NCI-H1930 (cell line): ENCODE measurements around the gene FAM240B.
A peak's percentile ranks its signal among the peaks of the same experiment; 100 is the strongest.

ENCODE experiments used
- DNase-seq, 2 experiments: peaks; one replicate each; lab custom pipeline; 2025; lab: John Stamatoyannopoulos, UW

FAM240B gene

DNA sequence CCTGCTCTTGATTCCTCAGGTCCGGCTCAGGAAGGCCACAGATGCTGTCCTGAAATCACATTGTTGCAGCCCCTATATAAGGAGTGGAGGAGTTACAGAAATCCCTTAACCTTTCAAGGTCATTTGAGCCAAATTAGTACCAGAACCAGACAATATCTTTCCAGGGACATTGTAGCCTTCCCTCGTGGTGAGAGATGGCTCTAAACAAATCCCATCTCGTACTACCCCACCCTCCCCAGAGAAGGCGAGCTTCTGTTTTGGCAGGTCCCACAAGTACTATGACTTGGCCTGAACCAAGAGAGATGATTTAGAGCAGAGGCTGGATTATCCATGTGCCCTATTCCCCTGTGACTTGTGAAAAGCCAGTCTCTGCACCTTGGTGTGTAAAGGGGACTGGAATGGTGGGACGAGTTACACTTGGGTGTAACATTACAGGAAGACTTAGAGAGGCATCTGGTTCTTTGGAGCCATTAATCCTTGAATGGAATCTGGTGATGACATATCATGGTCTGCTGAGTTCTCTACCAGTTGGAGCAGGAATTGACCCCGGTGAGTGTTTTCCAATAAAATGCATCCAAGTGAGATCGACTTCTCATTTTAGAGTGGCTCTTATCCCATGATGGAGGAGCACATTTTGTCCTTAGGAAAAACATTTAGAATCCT, at the start of gene FAM240B:
Gene FAM240B, minus strand, starts transcription at position 51 of the 663 bp plus-strand sequence. CDS start 16,134 bp downstream, outside the sequence.
- DNase-seq: no peak

DNA sequence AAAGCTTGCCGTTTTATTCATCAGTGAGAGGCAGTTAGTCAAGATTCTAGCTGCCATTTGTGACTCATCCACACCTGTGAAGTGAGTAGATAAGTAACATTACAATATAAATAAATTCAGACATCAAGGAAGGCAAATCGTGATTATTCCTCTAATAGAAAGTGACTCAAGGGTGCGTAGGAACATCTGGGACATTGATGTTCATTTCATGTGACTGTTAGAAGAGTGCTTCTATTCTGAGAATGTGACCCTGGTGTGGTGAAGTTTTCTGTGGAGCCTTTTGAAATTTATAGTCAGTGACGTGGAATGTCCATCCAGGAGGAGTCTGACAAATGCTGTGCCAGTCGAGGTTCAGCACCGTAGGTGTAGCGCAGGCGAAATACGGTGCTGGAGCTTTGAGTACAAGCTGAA, 48.4 kb upstream of the FAM240B start:
- no peak for DNase-seq

DNA sequence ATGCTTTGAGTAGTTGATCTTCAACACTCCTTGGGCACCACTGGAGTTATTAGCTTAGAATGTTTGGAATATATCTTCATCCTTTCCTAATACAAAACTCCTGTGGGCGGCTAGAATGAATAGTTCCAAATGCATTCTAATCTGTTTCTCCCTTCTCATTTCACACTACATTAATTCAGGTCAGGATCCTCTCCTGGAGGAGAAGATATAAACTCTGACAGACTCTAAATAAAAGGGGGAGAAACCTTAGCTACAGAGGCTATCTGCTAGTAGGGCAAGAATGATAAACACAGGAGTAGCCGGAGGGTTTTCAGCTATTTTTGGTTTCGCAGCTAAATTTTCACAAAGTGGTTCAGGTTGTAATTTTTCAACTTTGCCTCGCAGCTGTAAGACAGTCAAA, 45.2 kb upstream of the FAM240B start:
- no peak for DNase-seq

DNA sequence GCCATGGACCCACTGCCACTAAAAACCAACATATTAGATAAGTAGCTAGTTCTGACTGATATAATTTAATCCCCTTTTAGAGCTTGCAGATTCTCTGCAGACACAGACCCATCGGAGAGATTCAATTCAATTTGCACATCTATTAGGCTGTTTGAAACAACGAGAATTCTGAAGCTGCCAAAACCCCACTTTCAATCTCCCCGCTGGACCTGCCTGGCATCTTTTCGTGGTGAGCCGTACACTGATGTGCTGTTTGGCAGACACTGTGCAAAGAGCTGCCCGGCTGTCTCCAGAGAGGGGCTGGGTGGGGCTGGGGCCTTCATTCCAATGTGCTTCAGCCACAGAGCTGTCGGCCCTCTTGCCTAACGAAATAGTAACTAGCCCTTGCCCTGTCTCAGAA, 42.1 kb upstream of the FAM240B start:
- no peak for DNase-seq

DNA sequence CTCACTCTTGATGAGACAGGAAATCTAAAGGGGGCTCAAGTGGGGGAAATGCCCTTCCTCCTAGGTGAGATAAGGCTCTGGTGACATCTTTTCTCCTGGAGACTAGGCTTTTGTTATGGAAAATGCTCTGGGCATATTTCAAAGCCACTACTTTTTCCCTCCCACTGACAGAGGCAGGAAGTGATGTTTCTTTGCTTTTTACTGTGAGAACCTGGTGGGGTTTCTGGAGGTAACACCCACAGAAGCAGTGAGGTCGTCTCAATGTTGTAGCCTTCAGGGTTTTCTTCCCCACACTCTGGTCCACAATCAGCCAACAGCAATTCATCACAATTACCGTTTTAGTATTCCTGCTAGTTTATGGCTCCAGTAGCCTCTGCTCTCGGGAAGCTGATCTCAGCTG, 41.4 kb upstream of the FAM240B start:
- no peak for DNase-seq

DNA sequence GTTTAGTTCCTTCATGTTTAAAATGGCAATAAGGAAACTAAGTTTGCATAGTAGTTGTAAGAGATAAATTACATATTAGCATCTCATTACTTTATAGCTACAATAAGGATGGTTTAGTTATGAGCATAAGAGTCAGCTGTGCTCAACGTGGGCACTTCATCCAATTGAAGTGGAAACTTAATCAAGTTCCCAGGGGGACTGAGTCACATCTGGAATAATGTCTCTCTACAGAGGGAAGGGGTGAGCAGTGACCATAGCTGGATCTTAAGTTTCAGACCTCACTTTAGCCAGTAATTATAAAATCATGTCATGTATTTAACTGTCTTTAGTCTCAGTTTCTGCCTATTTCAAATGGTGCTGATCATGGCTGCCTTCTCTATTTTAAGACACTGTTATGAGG, 36.8 kb upstream of the FAM240B start:
- no peak for DNase-seq

DNA sequence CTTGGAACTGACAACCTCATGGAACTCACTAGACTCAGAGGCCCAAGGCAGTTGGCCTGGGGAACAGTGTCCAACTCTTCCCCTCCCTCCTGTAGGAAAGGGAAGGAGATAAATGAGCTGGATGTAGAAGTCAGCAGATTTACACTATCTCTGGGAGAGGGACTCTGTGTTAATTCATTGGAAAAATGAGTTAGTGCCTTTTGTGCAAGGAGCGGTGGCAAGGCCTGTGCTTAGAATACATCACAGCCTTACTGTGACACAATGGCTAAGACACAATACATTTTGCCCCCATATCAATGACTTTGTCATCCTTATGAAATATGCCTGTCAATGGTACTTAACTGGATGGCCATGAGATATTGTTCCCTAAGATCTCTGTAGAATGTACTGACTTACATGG, 28.0 kb upstream of the FAM240B start:
- DNase-seq: no peak

DNA sequence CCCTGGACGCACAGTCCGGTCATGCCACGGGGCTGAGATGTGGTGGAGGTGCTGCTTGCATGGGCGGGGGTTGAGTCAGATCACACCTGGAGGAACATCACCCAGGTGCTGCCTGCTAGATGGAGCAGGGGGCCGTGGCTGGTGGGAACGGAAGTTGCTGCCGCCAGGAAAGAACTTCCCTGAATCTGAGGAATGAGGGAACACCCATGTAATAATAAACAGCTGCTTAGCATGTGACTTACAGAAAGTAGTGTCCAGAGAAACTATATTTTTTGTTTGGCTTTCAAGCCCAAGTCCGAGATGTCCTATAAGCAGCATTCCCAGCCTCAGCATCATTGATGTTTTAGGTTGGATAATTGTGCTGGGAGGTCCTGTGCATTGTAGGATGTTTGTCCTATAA, 27.1 kb upstream of the FAM240B start:
- DNase-seq: no peak

DNA sequence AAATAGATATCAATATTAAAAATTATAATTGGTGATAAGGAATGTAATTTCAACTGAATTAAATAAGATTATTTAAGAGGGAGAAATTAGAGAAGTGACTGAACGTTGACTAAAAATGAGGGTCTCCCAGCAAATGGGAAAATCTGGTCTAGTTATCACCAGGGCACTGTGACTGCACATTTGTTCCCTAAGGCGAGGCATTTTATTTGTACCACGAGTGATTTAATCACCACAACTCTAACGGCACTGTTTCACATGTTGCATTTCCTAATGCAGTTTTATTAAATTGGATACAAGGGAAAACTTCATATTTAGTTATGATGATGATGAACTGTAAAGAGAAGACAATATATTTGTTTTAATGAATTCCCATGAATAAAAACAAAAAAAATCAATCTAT, 26.4 kb upstream of the FAM240B start:
- DNase-seq: no peak

DNA sequence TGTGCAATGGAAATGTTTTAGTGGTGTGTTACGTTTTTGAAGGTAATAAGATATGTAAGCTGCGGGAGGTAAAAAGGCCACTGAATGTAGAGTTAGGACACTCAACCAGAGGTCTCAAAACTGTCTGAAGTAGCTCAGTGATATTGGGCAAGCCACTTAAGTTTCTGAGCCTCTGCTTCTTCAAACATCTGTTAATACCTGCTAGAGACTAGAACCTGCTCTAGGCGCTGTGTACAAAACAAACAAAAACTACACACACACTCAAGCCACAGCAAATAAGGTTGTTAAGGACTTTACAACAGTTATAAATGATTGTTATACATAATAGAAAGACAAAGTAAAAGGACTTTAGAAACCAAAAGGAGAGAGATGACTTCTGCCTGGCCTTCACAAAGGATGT, 24.6 kb upstream of the FAM240B start:
- DNase-seq: no peak

DNA sequence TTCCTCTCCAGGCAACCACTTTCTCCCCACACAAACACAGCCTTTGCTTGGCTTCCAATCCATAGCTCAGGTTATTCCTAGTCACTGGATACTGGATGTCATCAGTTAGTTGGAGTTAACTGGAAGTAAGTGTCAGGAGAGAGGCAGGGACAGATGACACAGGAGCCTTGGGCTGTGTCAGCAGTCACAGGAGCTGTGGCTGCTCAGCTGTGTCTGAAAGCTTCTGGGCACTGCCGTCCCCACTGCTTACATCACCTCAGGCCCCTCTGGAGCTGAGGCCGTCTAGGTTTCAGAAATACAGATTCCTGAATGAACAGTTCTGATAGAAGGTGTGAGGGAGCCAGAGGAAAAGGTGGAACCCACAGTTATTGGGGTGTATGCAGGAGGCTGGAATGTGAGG, 17.3 kb upstream of the FAM240B start:
- DNase-seq: no peak

DNA sequence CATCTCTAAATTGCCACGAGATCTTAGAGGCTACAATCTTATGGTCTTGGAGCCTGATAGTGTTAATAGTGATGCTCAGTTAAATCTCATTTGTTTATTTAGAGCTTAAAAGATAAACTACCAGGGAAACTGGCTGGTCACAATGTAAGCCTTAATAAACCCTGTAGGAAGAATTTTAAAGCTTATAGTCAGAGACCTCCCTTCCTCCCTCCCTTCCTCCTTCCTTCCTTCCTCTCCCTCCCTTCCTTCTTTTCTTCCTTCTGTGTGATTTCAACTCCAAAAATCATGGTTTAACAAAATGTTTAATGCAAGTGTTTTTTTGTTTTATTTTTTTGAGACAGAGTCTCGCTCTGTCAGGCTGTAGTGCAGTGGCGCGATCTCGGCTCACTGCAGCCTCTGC, 14.9 kb upstream of the FAM240B start:
- no peak for DNase-seq

DNA sequence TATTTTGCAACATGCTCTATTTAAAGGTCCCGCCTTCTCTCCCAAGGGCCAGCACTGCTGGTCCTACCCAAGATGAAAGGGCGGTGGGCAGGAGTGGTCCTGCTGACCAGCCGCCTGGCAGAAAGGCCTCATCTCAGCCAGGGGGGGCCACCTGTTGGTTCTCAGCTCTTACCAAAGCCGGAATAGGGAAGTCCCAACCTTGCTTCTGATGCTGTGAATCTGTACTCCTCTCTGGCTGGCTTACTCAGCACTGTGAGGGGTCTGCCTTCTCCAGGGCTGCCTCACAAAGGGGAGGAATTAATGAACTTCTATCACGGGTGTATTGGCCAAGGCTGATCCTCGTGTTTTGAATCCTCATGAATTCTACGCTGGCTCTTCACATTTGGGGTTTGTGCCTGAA, 13.6 kb upstream of the FAM240B start:
- DNase-seq: no peak

DNA sequence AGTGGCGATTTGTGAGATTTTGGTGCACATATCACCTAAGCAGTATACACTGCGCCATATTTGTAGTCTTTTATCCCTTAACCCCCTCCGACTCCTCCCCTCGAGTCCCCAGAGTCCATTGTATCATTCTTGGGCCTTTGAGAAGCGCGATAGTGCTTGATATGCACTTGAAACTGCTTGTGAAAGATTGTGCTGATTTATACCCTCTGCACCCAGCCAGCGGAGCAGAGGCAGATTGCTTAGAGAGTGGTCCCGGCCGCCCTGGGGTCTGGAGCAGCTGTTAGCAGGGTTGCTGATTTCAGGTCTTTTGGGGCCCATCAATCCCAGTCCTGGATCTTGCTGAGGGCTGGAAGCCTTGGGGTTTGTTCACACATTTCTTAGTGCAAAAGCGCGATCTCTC, 13.0 kb upstream of the FAM240B start:
- DNase-seq: no peak

DNA sequence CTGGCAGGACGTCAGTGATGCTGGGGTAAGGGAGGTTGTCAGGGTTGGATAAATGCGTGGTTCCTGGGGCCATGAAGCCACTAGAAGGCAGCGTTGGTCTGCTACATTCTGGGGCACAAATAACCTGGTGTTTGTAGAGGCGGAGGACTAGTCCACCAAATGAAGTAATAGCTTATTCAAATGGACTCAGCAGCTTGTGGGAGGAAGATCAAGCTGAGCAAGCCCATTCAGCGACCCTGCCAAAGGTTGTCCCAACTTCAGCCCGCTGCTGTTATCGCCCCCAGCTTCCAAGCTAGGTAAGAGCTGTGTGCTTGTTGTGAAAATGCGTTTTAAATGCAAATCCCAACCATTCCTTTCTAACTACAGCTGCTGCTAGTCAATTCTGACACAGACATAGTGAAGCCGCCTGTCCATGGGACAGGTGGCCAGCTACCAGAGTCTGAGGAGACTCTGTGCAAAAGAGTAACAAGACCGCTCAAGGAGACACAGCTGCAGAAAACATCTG, 7.6 kb upstream of the FAM240B start:
- DNase-seq: no peak

DNA sequence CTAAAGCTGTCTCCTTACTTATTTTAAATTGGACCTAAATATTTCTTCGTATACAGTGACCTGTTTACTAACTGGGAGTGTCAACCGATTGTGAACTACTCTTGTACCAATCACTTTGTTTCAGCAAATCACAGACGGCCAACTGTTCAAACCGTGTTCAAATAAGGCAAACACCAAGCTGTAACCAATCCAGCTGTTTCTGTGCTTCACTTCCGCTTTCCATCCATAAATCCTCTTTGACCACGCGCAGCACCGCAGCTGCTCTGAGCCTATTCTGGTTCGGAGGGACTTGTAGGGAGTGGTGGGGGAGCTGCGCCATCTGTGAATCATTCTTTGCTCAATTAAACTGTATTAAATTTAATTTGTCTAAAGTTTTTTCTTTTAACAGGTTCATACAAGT, 4.8 kb upstream of the FAM240B start:
- no peak for DNase-seq

DNA sequence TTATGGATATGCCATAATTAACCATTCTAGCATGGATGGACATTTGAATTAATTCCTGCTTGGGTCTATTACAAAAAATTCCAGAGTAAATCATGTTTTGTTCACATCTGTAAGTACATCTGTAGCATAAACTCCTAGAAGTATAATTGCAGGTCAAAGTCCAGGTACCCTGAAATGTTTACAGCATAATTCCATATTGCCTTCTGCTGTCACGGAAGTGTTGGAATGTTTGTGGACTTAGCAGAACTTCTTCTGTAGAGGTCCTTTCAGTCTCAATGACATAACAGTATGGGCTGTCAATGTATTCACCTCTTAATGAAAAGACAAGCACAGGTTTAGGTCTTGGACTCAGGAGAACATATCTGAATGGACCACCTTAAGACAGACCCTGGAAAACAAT, 1.8 kb downstream of the FAM240B start:
- DNase-seq: no peak

DNA sequence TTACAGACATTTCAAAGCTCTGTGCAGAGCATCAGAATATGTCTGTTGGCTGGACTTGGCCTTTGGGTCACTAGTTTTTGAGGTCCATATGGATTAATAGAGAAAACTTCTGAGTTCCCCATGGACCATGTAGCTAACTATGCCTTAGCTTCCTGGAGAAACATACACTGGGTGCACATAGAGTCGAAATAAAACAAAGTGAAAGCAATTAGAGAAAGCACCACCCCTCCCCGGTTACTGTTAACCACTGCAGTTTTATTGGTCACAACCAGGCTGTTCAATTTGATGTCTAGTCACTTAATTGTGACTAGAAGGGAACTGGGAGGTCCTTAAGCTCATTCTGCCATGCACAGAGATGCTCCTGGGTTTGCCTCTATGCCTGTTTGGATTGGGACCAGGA, 4.2 kb downstream of the FAM240B start:
- no peak for DNase-seq

DNA sequence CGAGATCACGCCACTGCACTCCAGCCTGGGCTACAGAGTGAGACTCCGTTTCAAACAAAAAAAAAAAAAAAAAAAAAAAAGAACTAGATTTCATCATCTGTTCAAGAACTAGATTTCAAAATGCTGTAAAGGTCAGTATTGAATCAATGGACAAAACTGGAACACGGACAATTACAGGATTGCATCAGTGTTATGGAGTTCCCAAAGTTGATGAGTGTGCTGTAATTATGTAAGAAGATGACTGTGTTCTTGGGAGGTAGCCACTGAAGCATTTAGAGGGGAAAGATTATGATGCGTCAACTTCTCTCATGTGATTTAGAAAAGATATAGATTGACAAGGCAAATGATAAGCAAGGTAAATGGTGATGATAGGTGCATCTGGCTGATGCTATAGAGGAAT, 6.5 kb downstream of the FAM240B start:
- DNase-seq: no peak

DNA sequence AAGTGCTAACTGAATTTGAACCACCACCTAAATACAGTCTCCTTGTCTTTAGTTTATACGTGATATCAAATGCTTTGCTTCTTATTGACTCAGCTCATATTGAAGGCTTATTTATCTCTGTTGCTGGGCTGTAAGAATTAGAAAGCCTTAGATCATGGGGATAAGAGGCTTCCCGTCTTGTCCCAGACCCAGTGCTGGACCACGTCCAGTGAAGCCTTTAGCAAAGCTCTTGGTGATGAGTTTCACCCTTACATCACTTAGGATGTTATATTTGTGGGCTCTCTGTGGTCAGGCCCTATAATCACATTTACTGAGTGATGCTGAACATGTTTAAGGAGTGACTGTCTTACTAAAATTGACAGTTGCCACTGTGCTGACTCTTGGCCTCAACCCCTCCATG, 11.2 kb downstream of the FAM240B start:
- DNase-seq: no peak

DNA sequence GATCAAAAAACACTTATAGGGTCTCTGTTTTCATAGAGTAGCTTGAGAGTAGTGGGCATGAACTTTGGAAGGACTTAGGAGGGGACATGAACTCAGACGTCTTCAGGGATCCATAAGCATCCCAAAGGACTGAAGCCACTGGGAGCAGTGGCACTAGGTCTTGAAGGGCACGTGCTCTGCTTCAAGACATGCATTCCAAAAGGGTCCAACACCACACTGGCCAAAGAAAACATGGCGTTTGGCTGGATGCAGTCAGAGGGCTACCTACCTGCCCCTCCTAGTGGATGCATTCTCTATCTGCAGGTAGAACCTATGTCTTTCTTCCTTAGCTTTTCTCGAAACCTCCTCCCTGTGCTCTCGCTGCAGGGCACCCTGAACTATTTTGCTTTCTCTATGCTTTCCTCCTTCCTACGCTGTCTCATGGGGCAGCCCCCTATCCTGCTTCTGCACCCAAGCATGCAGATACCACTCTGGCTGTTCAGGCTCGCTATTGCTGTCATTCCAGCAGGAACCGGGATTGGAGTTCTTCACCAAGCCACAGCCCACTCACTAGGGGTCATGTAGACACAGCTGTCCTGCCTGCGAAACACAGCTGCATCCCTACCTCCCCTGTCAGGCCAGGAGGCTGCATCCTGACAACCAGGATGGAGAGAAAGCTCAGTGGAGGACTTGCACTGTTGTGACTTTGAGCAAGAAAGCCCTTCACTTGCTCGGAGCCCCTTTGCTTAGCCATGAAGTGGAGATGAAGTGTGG, 11.9 kb downstream of the FAM240B start:
- DNase-seq: peak; percentile 11 to 31

DNA sequence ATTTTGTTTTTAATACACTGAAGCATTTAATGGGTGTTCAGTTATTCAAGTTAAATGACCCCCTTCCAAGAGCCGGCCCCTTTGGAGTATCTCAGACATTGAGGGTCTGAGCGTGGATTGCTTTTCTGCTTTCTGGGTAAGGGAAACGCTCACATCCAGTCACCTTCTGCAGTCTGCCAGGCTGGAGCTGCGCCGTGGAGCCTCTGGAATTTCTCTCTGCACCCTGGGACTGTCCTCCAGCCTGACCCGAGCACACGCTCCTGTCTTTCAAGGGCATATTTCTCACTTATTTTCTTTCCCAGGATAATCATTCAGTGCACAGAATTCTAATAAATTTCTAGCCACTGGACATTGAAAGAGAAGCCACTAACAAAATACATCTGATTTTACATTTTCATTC, 13.4 kb downstream of the FAM240B start:
- DNase-seq: no peak

DNA sequence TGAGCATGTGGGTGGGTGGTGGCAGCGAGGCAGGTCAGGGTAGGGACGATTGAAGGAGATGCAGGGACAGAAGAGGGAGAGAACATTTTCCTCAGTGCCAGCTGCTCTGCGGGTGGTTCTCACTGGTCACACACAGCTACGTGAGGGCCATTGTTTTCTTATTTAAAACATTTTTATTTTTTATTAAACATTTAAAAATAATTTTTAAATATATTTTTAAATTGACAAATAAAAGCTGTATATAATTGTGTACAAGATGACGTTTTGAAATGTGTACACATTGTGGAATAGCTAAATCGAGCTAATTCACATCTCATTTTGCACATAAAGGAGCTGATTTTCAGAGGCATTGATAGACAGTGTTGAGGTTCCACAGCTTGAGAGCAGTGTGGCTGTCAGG, 14.0 kb downstream of the FAM240B start:
- DNase-seq: no peak

DNA sequence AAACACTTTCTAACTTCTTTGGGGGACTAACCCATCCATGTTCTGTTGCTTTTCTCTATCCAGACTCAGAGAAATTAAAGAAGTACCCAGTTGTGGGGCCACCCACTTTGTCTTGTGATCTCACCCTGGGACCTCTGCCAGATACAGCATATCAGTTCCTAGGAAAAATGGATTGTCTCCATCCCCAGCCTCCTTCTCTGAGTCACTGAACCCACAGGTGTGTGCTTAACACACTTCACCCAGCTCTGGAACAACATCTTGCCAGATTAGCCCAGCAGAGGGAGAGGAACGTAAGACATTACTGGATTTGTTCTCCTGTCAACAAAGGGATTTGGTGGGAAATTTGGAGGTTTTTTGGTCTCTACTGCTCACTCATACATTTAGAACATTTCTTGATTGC, 19.2 kb downstream of the FAM240B start:
- DNase-seq: no peak
